Osteocyte (in vitro differentiated cells): ENCODE data around the gene GANC. TPM values are rescaled to one million over a fixed set of nuclear protein-coding genes. Genes with fewer than 3 reads are reported as not detected.
"Not testable (repeated sequence)": the region's sequence is repeated elsewhere in the genome, so short reads cannot be mapped to it uniquely, and the experiment has no call there.

ENCODE experiments used
- DNase-seq: peaks from one replicate; pipeline ENCODE4 v3.0.0; 2021; ENCODE audit warnings: mixed read lengths; ENCODE audit not compliant: unreplicated experiment; ENCODE audit errors: extremely low spot score
- H3K27ac Mint-ChIP-seq: one replicate; pipeline ENCODE4 v1.8.0; 2021; ENCODE audit warnings: mild to moderate bottlenecking, mixed read lengths; ENCODE audit not compliant: unreplicated experiment
- H3K27me3 Mint-ChIP-seq: one replicate; pipeline ENCODE4 v1.8.0; 2021; ENCODE audit warnings: mixed read lengths; ENCODE audit not compliant: unreplicated experiment
- H3K36me3 Mint-ChIP-seq: one replicate; pipeline ENCODE4 v1.8.0; 2021; ENCODE audit warnings: mixed read lengths; ENCODE audit not compliant: unreplicated experiment
- H3K4me1 Mint-ChIP-seq: one replicate; pipeline ENCODE4 v1.8.0; 2021; ENCODE audit warnings: mixed read lengths; ENCODE audit not compliant: unreplicated experiment
- H3K4me3 Mint-ChIP-seq: one replicate; pipeline ENCODE4 v1.8.0; 2021; ENCODE audit warnings: mild to moderate bottlenecking, moderate library complexity, mixed read lengths; ENCODE audit not compliant: unreplicated experiment
- H3K9me3 Mint-ChIP-seq: one replicate; pipeline ENCODE4 v1.8.0; 2021; ENCODE audit warnings: mixed read lengths; ENCODE audit not compliant: unreplicated experiment
- long read RNA-seq: library from polyadenylated mRNA; unstranded; transcript quantifications from one replicate; pipeline ENCODE4 v2.0.0, GENCODE V29; 2021
- total RNA-seq: library from RNA; stranded (reverse); gene quantifications from 2 replicates; pipeline ENCODE4 v1.2.1, GENCODE V29; 2021
- TF ChIP-seq, protein P1 (sequence below): fragments of 200-600 bp; sonication (generic); IDR thresholded peaks from 2 replicates; pipeline ENCODE4 v1.5.0; 2021; ENCODE audit warnings: antibody characterized with exemption, mild to moderate bottlenecking, moderate library complexity

The GANC gene, protein sequence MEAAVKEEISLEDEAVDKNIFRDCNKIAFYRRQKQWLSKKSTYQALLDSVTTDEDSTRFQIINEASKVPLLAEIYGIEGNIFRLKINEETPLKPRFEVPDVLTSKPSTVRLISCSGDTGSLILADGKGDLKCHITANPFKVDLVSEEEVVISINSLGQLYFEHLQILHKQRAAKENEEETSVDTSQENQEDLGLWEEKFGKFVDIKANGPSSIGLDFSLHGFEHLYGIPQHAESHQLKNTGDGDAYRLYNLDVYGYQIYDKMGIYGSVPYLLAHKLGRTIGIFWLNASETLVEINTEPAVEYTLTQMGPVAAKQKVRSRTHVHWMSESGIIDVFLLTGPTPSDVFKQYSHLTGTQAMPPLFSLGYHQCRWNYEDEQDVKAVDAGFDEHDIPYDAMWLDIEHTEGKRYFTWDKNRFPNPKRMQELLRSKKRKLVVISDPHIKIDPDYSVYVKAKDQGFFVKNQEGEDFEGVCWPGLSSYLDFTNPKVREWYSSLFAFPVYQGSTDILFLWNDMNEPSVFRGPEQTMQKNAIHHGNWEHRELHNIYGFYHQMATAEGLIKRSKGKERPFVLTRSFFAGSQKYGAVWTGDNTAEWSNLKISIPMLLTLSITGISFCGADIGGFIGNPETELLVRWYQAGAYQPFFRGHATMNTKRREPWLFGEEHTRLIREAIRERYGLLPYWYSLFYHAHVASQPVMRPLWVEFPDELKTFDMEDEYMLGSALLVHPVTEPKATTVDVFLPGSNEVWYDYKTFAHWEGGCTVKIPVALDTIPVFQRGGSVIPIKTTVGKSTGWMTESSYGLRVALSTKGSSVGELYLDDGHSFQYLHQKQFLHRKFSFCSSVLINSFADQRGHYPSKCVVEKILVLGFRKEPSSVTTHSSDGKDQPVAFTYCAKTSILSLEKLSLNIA (N-terminal part only)
- 34.0 and 37.4 TPM in 2 replicates for total RNA-seq
- long read RNA-seq, full-length matches to known transcripts = 19 of 55 reads
- long read RNA-seq, partial matches to known transcripts = 8 of 55 reads
- long read RNA-seq, other reads (novel, unspliced or antisense) = 28 of 55 reads

DNA sequence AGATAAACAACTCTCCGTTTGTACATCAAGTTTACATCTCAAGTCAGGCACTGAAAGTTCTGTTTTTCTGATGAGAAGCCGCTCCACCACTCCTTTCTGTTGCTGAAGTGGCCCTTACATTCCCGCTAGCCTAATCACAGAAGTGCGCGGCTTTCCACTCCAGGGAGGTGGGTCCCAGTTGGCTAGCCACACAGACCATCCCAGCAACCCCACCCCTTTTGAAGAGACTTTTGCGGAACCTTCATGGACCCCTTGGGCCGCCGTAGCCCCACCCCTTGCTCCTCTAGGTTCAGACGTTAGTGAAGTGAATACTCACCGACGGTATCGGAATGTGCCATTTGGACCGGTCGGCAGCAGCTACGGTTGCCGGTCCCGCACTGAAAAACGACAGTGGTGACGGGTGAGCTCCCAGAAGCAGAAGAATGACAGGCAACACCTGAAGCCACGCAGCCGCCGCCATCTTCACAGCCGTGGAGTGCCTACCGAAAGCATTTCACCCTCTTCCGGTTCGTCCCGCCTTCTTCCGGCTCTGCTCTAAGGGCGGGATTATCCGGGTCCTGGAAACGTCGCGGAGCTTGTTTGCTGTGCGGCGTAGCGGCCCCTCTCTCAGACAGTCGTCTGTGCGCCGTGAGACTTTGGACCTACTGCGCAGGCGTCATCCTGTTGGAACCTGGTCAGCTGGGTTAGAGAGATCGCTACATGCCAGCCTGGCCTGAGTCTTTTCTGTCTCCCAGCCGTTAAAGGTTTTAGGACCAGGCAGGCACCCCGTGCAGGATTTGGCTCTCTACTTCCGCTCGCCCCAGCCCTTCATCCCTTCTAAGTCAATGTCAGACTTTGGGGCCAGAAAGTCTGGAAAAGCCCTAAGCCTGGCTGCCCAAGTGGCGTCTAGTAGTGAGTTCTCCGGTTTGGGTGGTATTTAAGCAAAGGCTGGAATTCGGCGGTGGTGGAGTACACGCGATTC is at the start of gene GANC, which contains the start of gene TMEM87A:
TSS of gene GANC (plus strand) at position 263 of the 961 bp plus-strand sequence. CDS start 1,281 bp downstream, outside the sequence.
TSS of gene TMEM87A (minus strand) at position 495 of the 961 bp plus-strand sequence. CDS start at position 460, 35 bp downstream.
- H3K27ac Mint-ChIP-seq = peak within 1 kb of the TSS; percentile 100
- peaks cover 46% of the 10 kb centered on the region for H3K4me1 Mint-ChIP-seq
- no peaks in the 10 kb centered on the region for H3K9me3 Mint-ChIP-seq
- TF ChIP-seq, protein P1, sequence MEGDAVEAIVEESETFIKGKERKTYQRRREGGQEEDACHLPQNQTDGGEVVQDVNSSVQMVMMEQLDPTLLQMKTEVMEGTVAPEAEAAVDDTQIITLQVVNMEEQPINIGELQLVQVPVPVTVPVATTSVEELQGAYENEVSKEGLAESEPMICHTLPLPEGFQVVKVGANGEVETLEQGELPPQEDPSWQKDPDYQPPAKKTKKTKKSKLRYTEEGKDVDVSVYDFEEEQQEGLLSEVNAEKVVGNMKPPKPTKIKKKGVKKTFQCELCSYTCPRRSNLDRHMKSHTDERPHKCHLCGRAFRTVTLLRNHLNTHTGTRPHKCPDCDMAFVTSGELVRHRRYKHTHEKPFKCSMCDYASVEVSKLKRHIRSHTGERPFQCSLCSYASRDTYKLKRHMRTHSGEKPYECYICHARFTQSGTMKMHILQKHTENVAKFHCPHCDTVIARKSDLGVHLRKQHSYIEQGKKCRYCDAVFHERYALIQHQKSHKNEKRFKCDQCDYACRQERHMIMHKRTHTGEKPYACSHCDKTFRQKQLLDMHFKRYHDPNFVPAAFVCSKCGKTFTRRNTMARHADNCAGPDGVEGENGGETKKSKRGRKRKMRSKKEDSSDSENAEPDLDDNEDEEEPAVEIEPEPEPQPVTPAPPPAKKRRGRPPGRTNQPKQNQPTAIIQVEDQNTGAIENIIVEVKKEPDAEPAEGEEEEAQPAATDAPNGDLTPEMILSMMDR = no peak
- peaks cover 8% of the 10 kb centered on the region for H3K36me3 Mint-ChIP-seq
- peak; percentile 98 for DNase-seq
- H3K27me3 Mint-ChIP-seq = no peaks in the 10 kb centered on the region
- H3K4me3 Mint-ChIP-seq = peak within 1 kb of the TSS; percentile 99

DNA sequence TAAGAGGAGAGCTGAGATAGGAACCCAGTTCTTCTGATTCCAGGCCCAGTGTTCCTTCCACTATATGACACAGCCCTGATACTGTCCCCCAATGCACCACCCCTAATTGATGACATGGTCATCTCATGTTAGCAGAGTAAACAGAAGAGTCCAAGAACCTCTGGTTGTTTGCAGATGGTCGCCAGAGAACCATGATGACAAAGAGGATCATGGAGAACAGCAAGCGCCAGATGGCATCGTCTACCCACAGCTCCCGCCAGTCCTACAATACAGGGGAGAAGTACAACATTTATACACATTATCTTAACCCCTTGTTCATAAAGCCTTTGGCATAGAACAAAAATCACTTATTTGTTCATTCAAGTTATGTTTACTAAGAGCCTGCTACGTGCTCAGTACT is 46.4 kb upstream of the GANC start:
- Mint-ChIP-seq H3K27ac (no peak overlapping the region), H3K36me3 (peaks cover 39% of the 10 kb centered on the region), H3K9me3 (no peaks in the 10 kb centered on the region)

DNA sequence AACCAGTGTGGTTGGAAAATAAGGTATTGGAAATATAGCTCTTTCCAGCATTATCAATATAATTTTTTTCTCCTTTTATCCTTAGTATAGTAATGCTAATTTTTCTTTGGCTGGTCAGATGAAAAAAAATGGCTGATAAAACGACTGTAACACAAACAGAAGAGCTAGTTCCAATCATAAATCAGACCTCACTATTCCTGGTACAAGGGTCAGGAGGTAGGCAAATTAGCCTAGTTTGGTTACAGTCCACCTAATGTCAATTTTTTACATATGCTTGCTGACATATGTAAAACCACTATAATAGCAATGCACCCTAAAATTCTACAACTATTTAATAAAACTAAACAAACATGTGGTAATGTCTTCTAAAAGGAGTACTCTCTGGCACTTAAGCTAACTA is 45.0 kb upstream of the GANC start:
- no peaks in the 10 kb centered on the region for H3K9me3 Mint-ChIP-seq
- H3K27me3 Mint-ChIP-seq = no peaks in the 10 kb centered on the region
- no peak overlapping the region for H3K4me3 Mint-ChIP-seq
- H3K4me1 Mint-ChIP-seq = no peaks in the 10 kb centered on the region
- no peak overlapping the region for H3K27ac Mint-ChIP-seq
- TF ChIP-seq, protein P1 = no peak
- DNase-seq = no peak
- H3K36me3 Mint-ChIP-seq = peaks cover 48% of the 10 kb centered on the region

More for the DNA sequence above, 46.4 kb upstream of the GANC start:
- Mint-ChIP-seq H3K4me3 (no peak overlapping the region), H3K4me1 (no peaks in the 10 kb centered on the region), H3K27me3 (no peaks in the 10 kb centered on the region)
- DNase-seq = no peak
- TF ChIP-seq, protein P1 = no peak

DNA sequence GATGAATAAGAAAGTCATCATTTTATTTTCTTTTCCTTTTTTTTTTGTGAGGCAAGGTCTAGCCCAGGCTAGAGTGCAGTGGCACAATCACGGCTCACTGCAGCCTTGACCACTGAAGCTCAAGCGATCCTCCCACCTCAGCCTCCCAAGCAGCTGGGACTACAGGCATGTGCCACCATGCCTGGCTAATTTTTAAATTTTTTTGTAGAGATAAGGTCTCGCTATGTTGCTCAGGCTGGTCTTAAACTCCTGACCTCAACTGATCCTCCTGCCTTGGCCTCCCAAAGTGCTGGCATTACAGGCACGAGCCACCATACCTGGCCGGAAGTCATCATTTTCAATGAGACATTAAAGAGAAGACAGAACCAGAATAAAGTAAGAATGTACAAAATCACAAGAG is 44.0 kb upstream of the GANC start:
- H3K27me3 Mint-ChIP-seq, H3K27ac Mint-ChIP-seq, DNase-seq, H3K4me1 Mint-ChIP-seq, H3K9me3 Mint-ChIP-seq, H3K4me3 Mint-ChIP-seq: not testable (repeated sequence)
- peaks cover 49% of the 10 kb centered on the region for H3K36me3 Mint-ChIP-seq

DNA sequence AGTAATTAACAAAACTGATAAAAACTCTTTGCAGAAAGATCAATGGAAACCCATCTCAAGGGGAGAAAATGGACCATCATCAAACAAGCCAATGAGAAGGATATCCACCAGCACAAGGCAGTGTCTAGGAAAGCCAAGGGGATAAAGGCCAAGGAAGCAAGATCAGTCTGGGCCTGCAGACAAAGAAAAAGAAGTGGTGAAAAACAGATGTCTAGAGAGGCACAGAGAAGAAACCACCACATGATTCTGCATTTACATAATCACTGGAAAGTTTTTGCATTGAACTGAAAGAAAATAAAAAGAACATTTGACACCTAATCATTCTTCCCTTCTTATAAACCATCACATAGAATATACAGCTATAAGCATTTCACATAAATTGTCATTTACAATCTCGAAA is 41.9 kb upstream of the GANC start:
- DNase-seq = no peak
- Mint-ChIP-seq H3K4me1 (no peaks in the 10 kb centered on the region), H3K36me3 (peaks cover 50% of the 10 kb centered on the region), H3K9me3 (no peaks in the 10 kb centered on the region), H3K27me3 (no peaks in the 10 kb centered on the region), H3K27ac (no peak overlapping the region), H3K4me3 (no peak overlapping the region)
- TF ChIP-seq, protein P1 = no peak
